OCI-LY7 (cell line): ENCODE results near the gene UGT1A4. TPM values are rescaled to one million over a fixed set of nuclear protein-coding genes. Genes with fewer than 3 reads are reported as not detected.

Experiments
- BruUV-seq: library from RNA; stranded (reverse); fragments of 400-500 nt; replicated peaks from 2 replicates; lab custom pipeline; 2021; lab: Mats Ljungman, UMichigan
- CTCF ChIA-PET: fragments of 300-600 bp; sonication (Branson Sonifier 250); formaldehyde crosslinking; loops from one replicate; lab custom pipeline; 2022; ENCODE audit warnings: antibody characterized with exemption; ENCODE audit not compliant: unreplicated experiment; lab: Charles Lee
- POLR2A ChIA-PET: fragments of 300-600 bp; sonication (Branson Sonifier 250); formaldehyde crosslinking; loops from one replicate; lab custom pipeline; 2022; ENCODE audit warnings: antibody characterized with exemption; lab: Charles Lee
- DNase-seq: peaks from one replicate; pipeline ENCODE4 v3.0.0-alpha.2; 2015; ENCODE audit warnings: low spot score
- H2AFZ ChIP-seq: fragments of 200-600 bp; sonication (generic), shearing (Covaris generic); 2 replicates; pipeline ENCODE4 v1.6.1; 2014; ENCODE audit warnings: mild to moderate bottlenecking, antibody characterized with exemption, low read length, moderate library complexity
- H3K27ac ChIP-seq: fragments of 200-600 bp; sonication (generic); 2 replicates; pipeline ENCODE4 v1.5.1; 2014; ENCODE audit warnings: mixed run types, low read depth, mild to moderate bottlenecking, moderate library complexity, low read length, inconsistent platforms; ENCODE audit not compliant: poor library complexity, severe bottlenecking
- H3K36me3 ChIP-seq: fragments of 200-600 bp; sonication (generic); 2 replicates; pipeline ENCODE4 v1.6.1; 2014; ENCODE audit warnings: mild to moderate bottlenecking, antibody characterized with exemption, low read length, moderate library complexity, mixed read lengths; ENCODE audit not compliant: insufficient read depth
- H3K4me1 ChIP-seq: fragments of 200-600 bp; sonication (generic); 2 replicates; pipeline ENCODE4 v1.5.1; 2014; ENCODE audit warnings: mild to moderate bottlenecking, low read length; ENCODE audit not compliant: insufficient read depth, poor library complexity, severe bottlenecking
- H3K4me2 ChIP-seq: fragments of 200-600 bp; sonication (generic); 2 replicates; pipeline ENCODE4 v1.6.1; 2014; ENCODE audit warnings: mild to moderate bottlenecking, low read length
- H3K4me3 ChIP-seq: fragments of 200-600 bp; sonication (generic); 2 replicates; pipeline ENCODE4 v1.5.1; 2014; ENCODE audit warnings: mild to moderate bottlenecking, low read depth, low read length; ENCODE audit not compliant: poor library complexity, severe bottlenecking
- H3K79me2 ChIP-seq: fragments of 200-600 bp; sonication (generic); 2 replicates; pipeline ENCODE4 v1.6.1; 2016; ENCODE audit warnings: low read depth, mild to moderate bottlenecking, low read length, moderate library complexity, mixed read lengths; ENCODE audit not compliant: insufficient read depth
- H3K9me2 ChIP-seq: fragments of 200-600 bp; sonication (generic); 2 replicates; pipeline ENCODE4 v1.6.1; 2016; ENCODE audit warnings: mild to moderate bottlenecking, low read length, mixed read lengths; ENCODE audit not compliant: insufficient read depth
- H3K9me3 ChIP-seq: fragments of 200-600 bp; sonication (generic); 2 replicates; pipeline ENCODE4 v1.6.1; 2014; ENCODE audit warnings: mild to moderate bottlenecking, mixed run types, low read length, mixed read lengths
- H4K20me1 ChIP-seq: fragments of 200-600 bp; sonication (generic); 2 replicates; pipeline ENCODE4 v1.6.1; 2014; ENCODE audit warnings: mild to moderate bottlenecking, antibody characterized with exemption, low read length, moderate library complexity, mixed read lengths; ENCODE audit not compliant: insufficient read depth
- CTCF ChIP-seq: fragments of 200-600 bp; sonication (generic); conservative IDR thresholded peaks from 2 replicates; pipeline ENCODE4 v1.5.1; 2014; ENCODE audit warnings: mild to moderate bottlenecking, antibody characterized with exemption, low read length, moderate library complexity, mixed read lengths
- EZH2phosphoT487 ChIP-seq: fragments of 200-600 bp; sonication (generic); IDR thresholded peaks from 2 replicates; pipeline ENCODE4 v1.6.1; 2018; ENCODE audit warnings: low read depth, borderline replicate concordance, mild to moderate bottlenecking, mixed run types, antibody characterized with exemption, low read length, moderate library complexity, mixed read lengths
- intact Hi-C: fragments of 100-400 bp; cut with micrococcal nuclease; formaldehyde crosslinking; loops from one replicate; pipeline ENCODE4 v1.10.0; 2022; ENCODE audit not compliant: unreplicated experiment
- total RNA-seq, 2 experiments: library from RNA; depleted of rRNA in 1 of 2; stranded (reverse); fragments of >200 nt in 1 of 2; shearing (Covaris generic) in 1 of 2; gene quantifications; 2 replicates each; pipeline ENCODE4 v1.2.3, GENCODE V29; 2014 to 2022

The UGT1A4 gene
- total RNA-seq, 2 experiments from 2014 or later: not detected

DNA sequence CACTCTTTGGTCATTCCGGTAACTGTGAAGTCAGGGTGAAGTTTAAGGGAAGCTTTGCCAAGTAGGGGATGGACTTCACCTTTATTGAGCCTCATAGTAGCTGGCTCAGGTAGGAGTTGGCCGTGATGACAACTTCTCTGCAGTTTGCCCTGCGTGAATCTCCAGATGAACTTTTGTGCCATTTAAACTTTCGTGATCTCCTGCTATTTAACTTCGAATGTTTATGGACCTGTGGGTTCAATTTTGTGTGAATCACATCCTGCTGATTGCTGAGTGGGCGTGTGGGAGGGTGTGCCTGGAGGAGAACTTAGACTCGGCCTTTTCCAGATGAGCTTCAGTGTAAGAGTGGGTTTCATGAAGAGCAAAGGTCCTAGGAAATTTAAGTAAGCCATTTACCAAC, 45.7 kb downstream of the UGT1A4 start:
- CTCF ChIA-PET: no interaction called here
- H2AFZ ChIP-seq: no peak overlapping the region
- H4K20me1 ChIP-seq: no peaks in the 10 kb centered on the region
- no peaks in the 10 kb centered on the region for H3K36me3 ChIP-seq
- TF ChIP-seq CTCF: no peak
- no peak for TF ChIP-seq EZH2phosphoT487
- intact Hi-C loops: no loop called here
- H3K9me3 ChIP-seq: no peaks in the 10 kb centered on the region
- DNase-seq: no peak
- H3K4me1 ChIP-seq: no peaks in the 10 kb centered on the region
- H3K4me3 ChIP-seq: no peak overlapping the region
- BruUV-seq: no TSS peak
- no peak overlapping the region for H3K27ac ChIP-seq
- POLR2A ChIA-PET: no interaction called here
- H3K79me2 ChIP-seq: no peaks in the 10 kb centered on the region
- no peak overlapping the region for H3K4me2 ChIP-seq
- no peaks in the 10 kb centered on the region for H3K9me2 ChIP-seq

DNA sequence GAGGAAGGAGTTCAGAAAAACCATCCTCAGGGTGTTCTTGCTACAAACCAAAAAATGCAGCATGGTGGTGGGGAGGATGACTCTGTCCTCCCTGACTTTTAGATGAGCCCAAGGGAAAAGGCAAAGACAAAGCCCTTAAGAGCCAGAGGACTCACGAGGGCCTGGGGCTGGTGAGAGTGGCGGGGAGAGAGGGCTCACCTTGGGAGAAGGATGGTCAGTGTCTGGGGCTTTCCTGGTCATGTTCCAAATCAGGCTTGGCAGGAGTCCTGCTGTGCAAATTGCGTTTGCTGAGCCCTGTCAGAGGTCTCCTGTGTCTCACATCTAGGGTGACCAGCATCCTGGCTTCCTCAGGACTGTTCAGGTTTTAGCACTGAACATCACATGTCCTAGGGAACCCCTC, 46.2 kb downstream of the UGT1A4 start:
- POLR2A ChIA-PET: no interaction called here
- Histone ChIP-seq H3K79me2 (no peaks in the 10 kb centered on the region), H3K4me3 (no peak overlapping the region), H3K27ac (no peak overlapping the region), H4K20me1 (no peaks in the 10 kb centered on the region), H3K4me2 (no peak overlapping the region), H3K9me3 (no peaks in the 10 kb centered on the region), H3K9me2 (no peaks in the 10 kb centered on the region), H3K4me1 (no peaks in the 10 kb centered on the region), H3K36me3 (no peaks in the 10 kb centered on the region), H2AFZ (no peak overlapping the region)
- intact Hi-C loops: no loop called here
- CTCF ChIA-PET: no interaction called here
- no TSS peak for BruUV-seq
- TF ChIP-seq CTCF (no peak), EZH2phosphoT487 (no peak)
- no peak for DNase-seq

DNA sequence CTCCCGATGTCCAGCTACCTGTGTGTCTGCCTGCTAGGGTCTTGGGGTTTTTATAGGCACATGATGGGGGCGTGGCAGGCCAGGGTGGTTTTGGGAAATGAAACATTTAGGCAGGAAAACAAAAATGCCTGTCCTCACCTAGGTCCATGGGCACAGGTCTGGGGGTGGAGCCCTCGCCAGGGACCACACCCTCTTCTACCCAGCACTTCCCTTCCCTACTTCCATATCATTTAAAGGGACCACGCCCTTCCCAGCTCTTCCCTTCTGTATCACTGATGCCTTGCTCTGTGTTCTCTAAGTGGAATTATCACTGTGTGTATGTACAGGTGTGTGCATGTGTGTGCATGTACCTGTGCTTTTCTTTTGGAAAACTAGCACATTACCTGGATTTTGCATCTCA, 47.9 kb downstream of the UGT1A4 start:
- Histone ChIP-seq H3K9me3 (no peaks in the 10 kb centered on the region), H2AFZ (no peak overlapping the region), H3K27ac (no peak overlapping the region), H3K4me3 (no peak overlapping the region), H3K36me3 (no peaks in the 10 kb centered on the region), H3K9me2 (no peaks in the 10 kb centered on the region), H4K20me1 (no peaks in the 10 kb centered on the region), H3K4me2 (no peak overlapping the region), H3K4me1 (no peaks in the 10 kb centered on the region), H3K79me2 (no peaks in the 10 kb centered on the region)
- ChIA-PET CTCF (no interaction called here), POLR2A (no interaction called here)
- BruUV-seq: no TSS peak
- no peak for TF ChIP-seq EZH2phosphoT487
- no peak for TF ChIP-seq CTCF
- intact Hi-C loops: no loop called here
- DNase-seq: no peak
